ENCODE measurements around the gene SOX15.
A peak's percentile ranks its signal among the peaks of the same experiment; 100 is the strongest.

The SOX15 gene

DNA sequence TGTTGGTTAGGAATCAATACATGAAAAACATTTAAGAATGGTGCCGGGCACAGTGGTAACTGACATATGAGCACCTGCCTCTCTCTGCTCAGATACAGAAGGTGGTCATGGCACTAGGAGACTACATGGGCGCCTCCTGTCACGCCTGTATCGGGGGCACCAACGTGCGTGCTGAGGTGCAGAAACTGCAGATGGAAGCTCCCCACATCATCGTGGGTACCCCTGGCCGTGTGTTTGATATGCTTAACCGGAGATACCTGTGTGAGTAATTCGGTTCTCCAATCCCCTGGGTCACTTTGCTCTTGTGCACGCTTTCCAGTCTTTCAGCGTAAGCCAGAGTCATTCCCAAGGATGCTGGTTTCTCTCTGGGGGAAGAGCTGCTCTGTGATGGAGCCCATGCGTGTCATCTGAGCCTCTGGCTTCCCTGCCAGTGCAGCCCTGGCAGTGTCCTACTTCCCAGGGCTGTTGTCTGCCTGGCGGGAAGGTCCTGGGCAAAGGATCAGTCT lies 13.4 kb downstream of the SOX15 start:
- H3K4me1 Mint-ChIP-seq, result peaks cover 52% of the 10 kb centered on the region
- H3K36me3 Mint-ChIP-seq, result peaks cover 28% of the 10 kb centered on the region
- peak overlapping the region; percentile 72 for H3K27ac Mint-ChIP-seq
- H3K9me3 Mint-ChIP-seq, result no peaks in the 10 kb centered on the region
- no peaks in the 10 kb centered on the region for H3K27me3 Mint-ChIP-seq
- DNase-seq (ENCODE audit: low spot score in 2 of 2) (no peak), ATAC-seq (ENCODE audit: low read depth) (no peak)
- H3K4me3 Mint-ChIP-seq, result no peak overlapping the region

DNA sequence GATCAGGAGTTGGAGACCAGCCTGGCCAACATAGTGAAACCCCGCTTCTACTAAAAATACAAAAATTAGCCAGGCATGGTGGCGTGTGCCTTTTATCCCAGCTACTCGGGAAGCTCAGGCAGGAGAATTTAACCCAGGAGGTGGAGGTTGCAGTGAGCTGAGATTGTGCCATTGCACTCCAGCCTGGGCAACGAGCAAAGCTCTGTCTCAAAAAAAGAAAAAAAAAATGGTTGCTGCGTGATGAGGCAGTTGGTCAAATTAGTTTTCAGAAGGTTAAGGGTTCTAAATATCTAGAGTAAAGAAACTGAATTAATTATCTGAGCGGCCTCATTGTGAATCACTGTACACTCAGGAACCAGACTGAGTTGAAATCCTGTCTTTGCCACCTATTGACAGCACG lies 13.9 kb downstream of the SOX15 start:
- Mint-ChIP-seq H3K36me3 (peaks cover 27% of the 10 kb centered on the region), H3K4me1 (peaks cover 50% of the 10 kb centered on the region), H3K27ac (peak overlapping the region; percentile 72), H3K9me3 (no peaks in the 10 kb centered on the region), H3K27me3 (no peaks in the 10 kb centered on the region), H3K4me3 (no peak overlapping the region)
- ATAC-seq (ENCODE audit: low read depth), result no peak
- DNase-seq (ENCODE audit: low spot score in 2 of 2), result no peak

DNA sequence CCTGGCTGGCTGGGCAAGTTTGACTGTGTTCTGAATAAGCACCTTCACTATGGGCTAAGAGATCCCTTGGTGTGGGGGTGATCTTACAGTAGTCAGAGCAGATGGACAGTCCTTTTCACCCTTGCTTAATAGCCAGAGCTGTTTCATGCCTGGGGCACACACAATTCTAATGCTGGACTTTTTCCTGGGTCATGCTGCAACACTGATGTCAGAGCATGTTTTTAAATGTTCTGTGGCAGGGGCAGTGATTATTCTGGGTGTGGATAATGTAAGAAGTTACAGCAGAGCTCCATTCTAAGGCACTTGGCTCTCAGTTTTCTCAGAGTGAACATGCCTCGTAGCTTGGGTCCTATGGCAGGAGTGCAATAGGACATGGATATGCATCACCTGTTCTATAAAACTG lies 14.4 kb downstream of the SOX15 start:
- H3K27me3 Mint-ChIP-seq, result no peaks in the 10 kb centered on the region
- no peak overlapping the region for H3K4me3 Mint-ChIP-seq
- DNase-seq (ENCODE audit: low spot score in 2 of 2) (no peak), ATAC-seq (ENCODE audit: low read depth) (no peak)
- H3K9me3 Mint-ChIP-seq, result no peaks in the 10 kb centered on the region
- H3K4me1 Mint-ChIP-seq, result peaks cover 45% of the 10 kb centered on the region
- H3K36me3 Mint-ChIP-seq, result peaks cover 26% of the 10 kb centered on the region
- peak overlapping the region; percentile 98 for H3K27ac Mint-ChIP-seq

DNA sequence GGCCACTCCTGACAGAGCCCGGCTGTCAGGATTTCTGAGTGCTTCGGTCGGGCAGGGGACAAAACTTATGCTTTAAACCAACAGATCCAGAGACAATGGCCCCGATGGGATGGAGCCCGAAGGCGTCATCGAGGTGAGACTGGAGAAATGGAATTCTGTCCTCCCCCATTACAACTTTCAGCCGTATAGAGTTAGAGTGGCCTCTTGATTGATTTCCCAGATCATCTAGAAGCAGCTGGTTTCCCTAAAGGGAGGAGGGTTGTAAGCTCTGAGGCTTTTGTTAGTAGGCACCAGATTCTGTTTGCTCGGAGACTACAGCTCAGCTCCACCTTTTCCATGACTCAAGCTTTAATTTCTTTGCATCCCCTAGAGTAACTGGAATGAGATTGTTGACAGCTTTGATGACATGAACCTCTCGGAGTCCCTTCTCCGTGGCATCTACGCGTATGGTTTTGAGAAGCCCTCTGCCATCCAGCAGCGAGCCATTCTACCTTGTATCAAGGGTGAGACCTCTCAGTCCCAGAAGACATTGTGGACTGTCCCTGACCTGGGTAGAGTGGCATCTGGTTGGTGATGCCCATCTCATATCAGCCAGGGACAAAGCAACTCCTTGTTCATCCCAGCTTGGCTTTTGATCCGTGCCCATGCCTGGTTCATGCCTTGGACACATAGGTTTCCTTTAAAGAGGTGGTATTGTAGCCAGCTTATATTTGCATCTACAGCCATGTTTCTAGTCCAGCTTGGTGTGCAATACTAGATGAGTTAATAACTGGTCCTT lies 15.5 kb downstream of the SOX15 start:
- peak overlapping the region; percentile 98 for H3K27ac Mint-ChIP-seq
- H3K4me1 Mint-ChIP-seq, result peaks cover 34% of the 10 kb centered on the region
- H3K27me3 Mint-ChIP-seq, result no peaks in the 10 kb centered on the region
- no peaks in the 10 kb centered on the region for H3K9me3 Mint-ChIP-seq
- peaks cover 31% of the 10 kb centered on the region for H3K36me3 Mint-ChIP-seq
- peak overlapping the region; percentile 95 for H3K4me3 Mint-ChIP-seq
- DNase-seq (ENCODE audit: low spot score in 2 of 2) (no peak), ATAC-seq (ENCODE audit: low read depth) (no peak)

DNA sequence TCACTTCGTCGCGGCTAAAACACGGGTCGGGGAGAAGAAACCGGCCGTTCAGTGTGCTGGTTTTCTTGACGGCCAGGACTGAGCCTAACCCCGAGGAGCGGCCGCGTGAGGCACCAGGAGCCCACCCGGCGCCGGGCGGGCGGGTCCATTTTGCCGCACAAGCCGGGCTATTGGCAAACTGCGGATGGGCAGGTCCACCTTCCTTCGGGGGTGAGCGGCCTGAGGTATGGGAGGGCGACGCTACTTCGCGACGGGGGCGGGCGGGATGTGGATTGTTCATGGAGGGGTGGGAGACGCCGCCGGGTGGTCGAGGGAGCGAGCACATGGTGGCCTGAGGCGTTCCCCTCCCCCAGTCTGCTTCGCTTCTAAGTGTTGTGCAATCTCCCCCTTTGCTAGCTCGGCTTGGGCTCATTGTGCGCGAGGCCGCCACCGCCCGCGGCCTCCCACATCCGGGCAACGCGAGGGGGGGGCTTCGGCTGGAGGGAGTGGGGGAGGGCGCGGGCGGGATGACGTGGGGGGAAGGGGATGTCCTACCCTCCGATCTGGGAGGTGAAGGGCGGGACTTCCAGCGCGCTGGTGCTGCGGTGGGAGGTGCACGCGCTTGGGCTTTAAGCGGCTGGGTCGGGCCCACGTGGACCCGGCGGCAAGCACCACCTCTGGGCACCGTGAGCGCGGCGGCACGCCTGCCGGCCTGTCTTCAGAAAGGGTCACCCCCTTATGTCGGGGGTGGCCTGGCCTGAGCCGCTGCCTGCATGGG lies 16.4 kb downstream of the SOX15 start:
- peak overlapping the region; percentile 98 for H3K27ac Mint-ChIP-seq
- DNase-seq (ENCODE audit: low spot score in 2 of 2), result peak; percentile 78 to 84
- H3K4me3 Mint-ChIP-seq, result peak overlapping the region; percentile 95
- peak; percentile 48 for ATAC-seq (ENCODE audit: low read depth)
- peaks cover 32% of the 10 kb centered on the region for H3K36me3 Mint-ChIP-seq
- H3K9me3 Mint-ChIP-seq, result no peaks in the 10 kb centered on the region
- no peaks in the 10 kb centered on the region for H3K27me3 Mint-ChIP-seq
- peaks cover 26% of the 10 kb centered on the region for H3K4me1 Mint-ChIP-seq

DNA sequence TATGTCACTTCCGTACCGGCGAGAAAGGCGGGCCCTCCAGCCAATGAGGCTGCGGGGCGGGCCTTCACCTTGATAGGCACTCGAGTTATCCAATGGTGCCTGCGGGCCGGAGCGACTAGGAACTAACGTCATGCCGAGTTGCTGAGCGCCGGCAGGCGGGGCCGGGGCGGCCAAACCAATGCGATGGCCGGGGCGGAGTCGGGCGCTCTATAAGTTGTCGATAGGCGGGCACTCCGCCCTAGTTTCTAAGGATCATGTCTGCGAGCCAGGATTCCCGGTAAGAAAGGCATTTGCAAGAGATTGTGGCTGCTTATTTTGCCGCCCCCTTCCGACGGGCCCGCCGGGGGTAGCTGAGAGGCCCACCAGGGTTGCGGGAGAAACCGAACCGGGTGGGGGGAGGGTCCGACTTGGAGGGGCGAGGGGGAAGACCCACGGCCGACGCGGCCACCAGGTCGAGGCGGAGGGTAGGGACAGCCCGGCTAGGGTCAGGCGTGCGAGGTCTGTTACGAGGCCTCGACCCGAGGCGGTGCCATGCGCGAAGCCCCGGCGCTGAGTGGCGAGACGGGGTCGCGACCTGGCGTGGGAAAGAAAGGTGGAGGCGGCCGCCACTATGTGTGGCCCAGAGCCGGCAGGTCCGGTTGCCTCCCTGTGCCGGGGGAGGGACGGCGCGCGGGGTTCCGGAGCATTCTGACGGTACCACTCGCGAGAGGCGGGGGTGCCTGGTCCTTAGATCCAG lies 17.1 kb downstream of the SOX15 start:
- DNase-seq (ENCODE audit: low spot score in 2 of 2) (peak; percentile 100), ATAC-seq (ENCODE audit: low read depth) (peak; percentile 82)
- peaks cover 23% of the 10 kb centered on the region for H3K4me1 Mint-ChIP-seq
- peak overlapping the region; percentile 95 for H3K4me3 Mint-ChIP-seq
- H3K9me3 Mint-ChIP-seq, result no peaks in the 10 kb centered on the region
- peaks cover 28% of the 10 kb centered on the region for H3K36me3 Mint-ChIP-seq
- H3K27ac Mint-ChIP-seq, result peak overlapping the region; percentile 98
- no peaks in the 10 kb centered on the region for H3K27me3 Mint-ChIP-seq

DNA sequence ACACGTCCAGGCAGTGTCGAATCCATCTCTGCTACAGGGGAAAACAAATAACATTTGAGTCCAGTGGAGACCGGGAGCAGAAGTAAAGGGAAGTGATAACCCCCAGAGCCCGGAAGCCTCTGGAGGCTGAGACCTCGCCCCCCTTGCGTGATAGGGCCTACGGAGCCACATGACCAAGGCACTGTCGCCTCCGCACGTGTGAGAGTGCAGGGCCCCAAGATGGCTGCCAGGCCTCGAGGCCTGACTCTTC lies 17.6 kb downstream of the SOX15 start:
- DNase-seq (ENCODE audit: low spot score in 2 of 2) (no peak), ATAC-seq (ENCODE audit: low read depth) (no peak)
- Mint-ChIP-seq H3K4me3 (peak overlapping the region; percentile 95), H3K27ac (peak overlapping the region; percentile 98), H3K4me1 (peaks cover 23% of the 10 kb centered on the region), H3K27me3 (no peaks in the 10 kb centered on the region), H3K9me3 (no peaks in the 10 kb centered on the region), H3K36me3 (peaks cover 29% of the 10 kb centered on the region)

DNA sequence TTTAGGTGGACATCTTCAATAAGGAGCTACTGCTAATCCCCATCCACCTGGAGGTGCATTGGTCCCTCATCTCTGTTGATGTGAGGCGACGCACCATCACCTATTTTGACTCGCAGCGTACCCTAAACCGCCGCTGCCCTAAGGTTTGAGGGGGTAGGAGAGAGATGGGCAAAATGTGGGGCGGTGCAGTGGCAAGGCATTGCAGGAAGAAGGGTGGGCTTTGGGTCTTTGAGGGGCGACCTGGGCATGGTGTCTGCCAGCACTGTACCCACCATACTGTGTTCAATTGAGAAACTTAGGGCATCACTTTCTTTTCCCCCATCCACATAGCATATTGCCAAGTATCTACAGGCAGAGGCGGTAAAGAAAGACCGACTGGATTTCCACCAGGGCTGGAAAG lies 19.5 kb downstream of the SOX15 start:
- no peaks in the 10 kb centered on the region for H3K27me3 Mint-ChIP-seq
- peaks cover 19% of the 10 kb centered on the region for H3K4me1 Mint-ChIP-seq
- H3K9me3 Mint-ChIP-seq, result no peaks in the 10 kb centered on the region
- peaks cover 25% of the 10 kb centered on the region for H3K36me3 Mint-ChIP-seq
- H3K27ac Mint-ChIP-seq, result no peak overlapping the region
- no peak for ATAC-seq (ENCODE audit: low read depth)
- DNase-seq (ENCODE audit: low spot score in 2 of 2), result no peak
- H3K4me3 Mint-ChIP-seq, result peak overlapping the region; percentile 19

DNA sequence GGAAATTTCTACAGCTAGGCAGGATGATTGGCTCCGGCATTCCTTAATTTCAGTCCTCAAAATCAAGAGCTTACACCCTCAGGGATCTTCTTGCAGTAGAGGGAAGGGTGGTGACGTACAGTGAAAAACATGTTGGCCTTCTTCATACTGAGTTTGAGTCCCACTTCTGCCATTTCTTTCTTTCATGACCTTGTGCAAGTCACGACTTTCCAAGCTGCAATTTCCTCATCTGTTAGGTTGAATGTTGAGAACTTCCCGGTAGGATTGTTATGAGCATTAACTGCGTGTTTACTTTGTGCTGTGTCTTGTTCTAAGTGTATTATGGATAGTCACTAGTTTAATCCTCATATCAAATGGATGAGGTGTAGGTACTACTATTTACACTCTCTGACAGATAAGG lies 20.3 kb downstream of the SOX15 start:
- H3K36me3 Mint-ChIP-seq, result peaks cover 24% of the 10 kb centered on the region
- ATAC-seq (ENCODE audit: low read depth) (no peak), DNase-seq (ENCODE audit: low spot score in 2 of 2) (no peak)
- no peak overlapping the region for H3K27ac Mint-ChIP-seq
- peaks cover 15% of the 10 kb centered on the region for H3K4me1 Mint-ChIP-seq
- H3K9me3 Mint-ChIP-seq, result no peaks in the 10 kb centered on the region
- H3K4me3 Mint-ChIP-seq, result no peak overlapping the region
- no peaks in the 10 kb centered on the region for H3K27me3 Mint-ChIP-seq

DNA sequence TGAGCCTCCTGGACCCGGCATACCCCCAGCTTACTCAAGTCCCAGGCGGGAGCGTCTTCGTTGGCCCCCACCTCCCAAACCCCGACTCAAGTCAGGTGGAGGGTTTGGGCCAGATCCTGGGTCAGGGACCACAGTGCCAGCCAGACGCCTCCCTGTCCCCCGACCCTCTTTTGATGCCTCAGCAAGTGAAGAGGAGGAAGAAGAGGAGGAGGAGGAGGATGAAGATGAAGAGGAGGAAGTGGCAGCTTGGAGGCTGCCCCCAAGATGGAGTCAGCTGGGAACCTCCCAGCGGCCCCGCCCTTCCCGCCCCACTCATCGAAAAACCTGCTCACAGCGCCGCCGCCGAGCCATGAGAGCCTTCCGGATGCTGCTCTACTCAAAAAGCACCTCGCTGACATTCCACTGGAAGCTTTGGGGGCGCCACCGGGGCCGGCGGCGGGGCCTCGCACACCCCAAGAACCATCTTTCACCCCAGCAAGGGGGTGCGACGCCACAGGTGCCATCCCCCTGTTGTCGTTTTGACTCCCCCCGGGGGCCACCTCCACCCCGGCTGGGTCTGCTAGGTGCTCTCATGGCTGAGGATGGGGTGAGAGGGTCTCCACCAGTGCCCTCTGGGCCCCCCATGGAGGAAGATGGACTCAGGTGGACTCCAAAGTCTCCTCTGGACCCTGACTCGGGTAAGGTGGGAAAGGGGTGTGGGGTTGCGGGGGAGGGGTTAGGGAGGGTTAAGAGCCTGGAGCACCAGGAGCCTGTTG lies 26.6 kb downstream of the SOX15 start:
- Mint-ChIP-seq H3K36me3 (peaks cover 11% of the 10 kb centered on the region), H3K4me3 (peak overlapping the region; percentile 43), H3K4me1 (peaks cover 37% of the 10 kb centered on the region), H3K27ac (no peak overlapping the region), H3K27me3 (no peaks in the 10 kb centered on the region), H3K9me3 (no peaks in the 10 kb centered on the region)
- ATAC-seq (ENCODE audit: low read depth) (no peak), DNase-seq (ENCODE audit: low spot score in 2 of 2) (no peak)

DNA sequence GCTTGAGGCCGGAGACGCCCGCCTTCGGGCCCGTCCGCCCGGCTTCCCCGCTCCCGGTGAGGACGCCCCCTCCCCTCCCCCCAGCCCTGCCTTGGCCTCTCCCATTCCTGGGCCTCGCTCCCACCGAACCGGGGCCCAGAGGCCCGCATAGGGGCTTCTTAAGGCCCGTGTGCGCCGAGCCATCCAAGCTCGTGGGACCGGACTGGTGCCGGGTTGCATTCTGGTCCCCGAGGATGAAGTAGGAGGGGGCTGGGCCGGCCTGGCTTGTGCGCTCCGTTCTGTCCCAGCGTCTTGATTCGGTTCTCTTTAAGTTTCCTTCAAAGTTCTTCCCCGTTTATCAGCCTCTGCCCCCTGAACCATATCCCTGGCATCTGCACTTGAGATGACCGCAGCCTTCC lies 27.7 kb downstream of the SOX15 start:
- no peak for ATAC-seq (ENCODE audit: low read depth)
- peaks cover 40% of the 10 kb centered on the region for H3K4me1 Mint-ChIP-seq
- peaks cover 7% of the 10 kb centered on the region for H3K36me3 Mint-ChIP-seq

DNA sequence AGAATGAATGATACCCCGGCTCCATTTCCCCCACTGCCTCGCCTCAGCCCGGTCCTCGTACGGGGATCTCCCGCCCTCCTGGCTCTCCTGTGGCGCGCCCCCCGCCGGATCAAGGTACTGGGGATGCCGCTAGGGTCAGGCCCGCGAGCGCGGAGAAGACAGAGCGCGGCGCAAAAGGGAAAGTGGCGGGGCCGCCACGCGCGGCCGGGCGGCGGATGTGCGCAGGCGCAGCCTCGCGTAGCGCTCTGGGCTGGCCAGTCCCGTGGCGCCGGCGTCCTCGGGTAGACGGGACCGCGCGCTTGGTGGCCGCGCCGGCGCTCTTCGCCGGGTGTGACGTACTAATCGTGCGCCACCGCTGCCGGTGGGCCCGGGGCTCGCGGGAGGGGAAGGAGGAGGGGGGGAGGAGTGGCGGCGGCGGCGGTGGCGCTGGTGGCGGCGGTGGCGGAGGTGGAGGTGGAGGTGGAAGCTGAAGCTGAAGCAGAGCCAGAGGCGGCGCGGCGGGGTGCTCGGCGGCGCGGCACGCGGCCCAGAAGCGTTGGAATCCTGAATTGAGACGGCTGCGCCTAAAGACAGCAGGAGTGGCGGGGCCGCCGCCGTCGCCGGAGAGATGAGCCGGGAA lies 28.2 kb downstream of the SOX15 start, which contains the start of gene SENP3:
SENP3 (plus strand) TSS at position 331 of the 619 bp plus-strand sequence. CDS start 1,158 bp downstream, outside the sequence.
- H3K4me1 Mint-ChIP-seq, result peaks cover 40% of the 10 kb centered on the region
- DNase-seq (ENCODE audit: low spot score in 2 of 2) (peak; percentile 85 to 86), ATAC-seq (ENCODE audit: low read depth) (peak; percentile 76)
- H3K27me3 Mint-ChIP-seq, result no peaks in the 10 kb centered on the region
- no peaks in the 10 kb centered on the region for H3K9me3 Mint-ChIP-seq
- H3K27ac Mint-ChIP-seq, result peak within 1 kb of the TSS; percentile 99
- peaks cover 7% of the 10 kb centered on the region for H3K36me3 Mint-ChIP-seq
- H3K4me3 Mint-ChIP-seq, result peak within 1 kb of the TSS; percentile 98

More for the DNA sequence above, 27.7 kb downstream of the SOX15 start:
- Mint-ChIP-seq H3K27ac (peak overlapping the region; percentile 99), H3K27me3 (no peaks in the 10 kb centered on the region), H3K9me3 (no peaks in the 10 kb centered on the region), H3K4me3 (peak overlapping the region; percentile 91)
- DNase-seq (ENCODE audit: low spot score in 2 of 2), result no peak

DNA sequence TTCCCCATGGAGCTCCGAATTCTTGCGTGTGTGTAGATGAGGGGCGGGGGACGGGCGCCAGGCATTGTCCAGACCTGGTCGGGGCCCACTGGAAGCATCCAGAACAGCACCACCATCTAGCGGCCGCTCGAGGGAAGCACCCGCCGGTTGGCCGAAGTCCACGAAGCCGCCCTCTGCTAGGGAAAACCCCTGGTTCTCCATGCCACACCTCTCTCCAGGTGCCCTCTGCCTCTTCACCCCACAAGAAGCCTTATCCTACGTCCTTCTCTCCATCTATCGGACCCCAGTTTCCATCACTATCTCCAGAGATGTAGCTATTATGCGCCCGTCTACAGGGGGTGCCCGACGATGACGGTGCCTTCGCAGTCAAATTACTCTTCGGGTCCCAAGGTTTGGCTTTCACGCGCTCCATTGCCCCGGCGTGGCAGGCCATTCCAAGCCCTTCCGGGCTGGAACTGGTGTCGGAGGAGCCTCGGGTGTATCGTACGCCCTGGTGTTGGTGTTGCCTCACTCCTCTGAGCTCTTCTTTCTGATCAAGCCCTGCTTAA lies 28.8 kb downstream of the SOX15 start:
- peaks cover 7% of the 10 kb centered on the region for H3K36me3 Mint-ChIP-seq
- H3K4me1 Mint-ChIP-seq, result peaks cover 44% of the 10 kb centered on the region
- ATAC-seq (ENCODE audit: low read depth) (peak; percentile 65), DNase-seq (ENCODE audit: low spot score in 2 of 2) (peak; percentile 81 to 87)
- H3K4me3 Mint-ChIP-seq, result peak overlapping the region; percentile 98
- peak overlapping the region; percentile 99 for H3K27ac Mint-ChIP-seq
- H3K9me3 Mint-ChIP-seq, result no peaks in the 10 kb centered on the region
- no peaks in the 10 kb centered on the region for H3K27me3 Mint-ChIP-seq
